Calu3 (cell line): ENCODE data around the gene SPON1. TPM values are rescaled to one million over a fixed set of nuclear protein-coding genes. Genes with fewer than 3 reads are reported as not detected.

Source experiments
- BruUV-seq: library from RNA; stranded (reverse); fragments of 400-500 nt; replicated peaks from 2 replicates; lab custom pipeline; 2021; lab: Mats Ljungman, UMichigan
- CTCF ChIA-PET: fragments of 300-600 bp; sonication (Branson Sonifier 250); formaldehyde crosslinking; loops from one replicate; lab custom pipeline; 2022; ENCODE audit warnings: antibody characterized with exemption; lab: Charles Lee
- DNase-seq: peaks from one replicate; pipeline ENCODE4 v3.0.0; 2022
- H3K27ac Mint-ChIP-seq: one replicate; pipeline ENCODE4 v1.8.0; 2022; ENCODE audit warnings: mixed read lengths; ENCODE audit not compliant: unreplicated experiment
- H3K27me3 Mint-ChIP-seq: one replicate; pipeline ENCODE4 v1.8.0; 2022; ENCODE audit warnings: mixed read lengths; ENCODE audit not compliant: unreplicated experiment
- H3K36me3 Mint-ChIP-seq: one replicate; pipeline ENCODE4 v1.8.0; 2022; ENCODE audit warnings: mild to moderate bottlenecking, moderate library complexity, mixed read lengths; ENCODE audit not compliant: insufficient read depth, unreplicated experiment
- H3K4me1 Mint-ChIP-seq: one replicate; pipeline ENCODE4 v1.8.0; 2022; ENCODE audit warnings: mild to moderate bottlenecking, low read depth, mixed read lengths; ENCODE audit not compliant: unreplicated experiment
- H3K4me3 Mint-ChIP-seq: one replicate; pipeline ENCODE4 v1.8.0; 2022; ENCODE audit warnings: mild to moderate bottlenecking, low read depth, moderate library complexity, mixed read lengths; ENCODE audit not compliant: unreplicated experiment
- H3K9me3 Mint-ChIP-seq: one replicate; pipeline ENCODE4 v1.8.0; 2022; ENCODE audit warnings: low read depth, mixed read lengths; ENCODE audit not compliant: unreplicated experiment
- CTCF ChIP-seq: fragments of 200-600 bp; IDR thresholded peaks from one replicate; pipeline ENCODE4 v1.8.0; 2022; ENCODE audit warnings: antibody characterized with exemption; ENCODE audit not compliant: unreplicated experiment
- intact Hi-C: fragments of 100-400 bp; cut with micrococcal nuclease; formaldehyde crosslinking; loops from one replicate; pipeline ENCODE4 v1.10.0; 2022; ENCODE audit not compliant: unreplicated experiment
- total RNA-seq: library from RNA; stranded (reverse); gene quantifications from 2 replicates; pipeline ENCODE4 v1.2.3, GENCODE V29; 2022

Gene SPON1
- total RNA-seq, 1 experiment from 2014 or later, result not detected

DNA sequence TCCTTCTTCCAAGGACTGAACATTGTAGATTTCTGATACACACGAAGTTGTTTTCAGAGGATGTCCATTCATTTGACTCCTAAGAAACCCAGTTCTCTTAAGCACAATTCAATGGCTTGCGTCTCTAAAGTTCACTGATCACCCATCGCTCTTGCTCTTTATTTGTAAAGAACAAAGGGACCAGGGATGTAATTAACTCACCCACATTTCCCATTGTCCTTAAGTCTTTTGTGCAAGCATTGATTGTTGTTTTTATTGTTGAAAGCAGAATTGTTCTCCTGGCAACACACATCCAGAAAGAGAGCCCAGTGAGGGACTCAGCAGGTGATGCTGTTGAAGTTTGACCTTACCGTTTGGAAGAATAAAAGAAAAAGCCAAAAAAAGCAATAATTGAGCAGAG, 59.2 kb downstream of the SPON1 start:
- no peaks in the 10 kb centered on the region for H3K36me3 Mint-ChIP-seq
- no peak for DNase-seq
- peaks cover 5% of the 10 kb centered on the region for H3K27me3 Mint-ChIP-seq
- CTCF ChIA-PET, result no interaction called here
- H3K27ac Mint-ChIP-seq, result no peak overlapping the region
- no peaks in the 10 kb centered on the region for H3K9me3 Mint-ChIP-seq
- intact Hi-C loops, result no loop called here
- no peak overlapping the region for H3K4me3 Mint-ChIP-seq
- BruUV-seq, result no TSS peak
- H3K4me1 Mint-ChIP-seq, result peaks cover 30% of the 10 kb centered on the region
- no peak for TF ChIP-seq CTCF

DNA sequence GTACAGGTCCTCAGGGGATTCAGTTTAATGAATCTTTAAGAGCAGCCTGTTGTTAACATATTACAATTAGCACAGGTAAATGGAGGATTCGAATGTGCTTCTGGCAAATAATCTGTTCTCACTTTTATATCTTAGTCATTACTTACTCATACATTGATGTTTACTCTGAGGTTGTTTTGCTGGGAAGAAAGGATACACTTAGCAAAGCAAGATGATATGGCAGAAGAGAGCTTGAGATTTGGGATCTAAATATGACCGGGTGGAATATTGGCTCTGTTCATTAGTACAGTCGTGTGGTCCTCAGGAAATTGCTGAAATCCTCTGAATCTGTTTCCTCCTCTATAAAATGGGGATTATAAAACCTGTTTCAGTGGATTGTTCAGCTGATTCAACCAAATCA, 59.7 kb downstream of the SPON1 start:
- DNase-seq, result no peak
- no peak overlapping the region for H3K27ac Mint-ChIP-seq
- BruUV-seq, result no TSS peak
- TF ChIP-seq CTCF, result no peak
- peaks cover 30% of the 10 kb centered on the region for H3K4me1 Mint-ChIP-seq
- CTCF ChIA-PET, result no interaction called here
- peaks cover 10% of the 10 kb centered on the region for H3K27me3 Mint-ChIP-seq
- no peak overlapping the region for H3K4me3 Mint-ChIP-seq
- H3K36me3 Mint-ChIP-seq, result no peaks in the 10 kb centered on the region
- intact Hi-C loops, result no loop called here
- H3K9me3 Mint-ChIP-seq, result no peaks in the 10 kb centered on the region

DNA sequence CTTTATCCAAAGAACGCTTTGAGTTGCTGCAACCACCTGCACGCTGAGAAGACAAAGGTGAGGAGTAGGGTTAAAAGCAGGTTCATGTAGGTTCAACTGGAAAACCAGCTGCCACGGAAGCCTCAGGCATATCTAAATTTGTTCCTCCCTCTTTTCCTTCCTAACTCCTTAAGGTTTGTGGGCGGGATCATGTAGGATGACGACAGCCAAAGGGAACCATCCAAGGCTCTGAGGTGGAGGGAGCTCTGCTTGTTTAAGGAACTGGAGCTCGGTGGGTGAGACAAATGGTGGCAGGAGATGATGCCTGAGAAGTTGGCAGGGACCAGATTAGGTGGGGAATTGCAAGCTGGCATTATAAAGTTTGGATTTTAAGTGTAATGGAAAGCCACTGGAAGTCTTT, 60.3 kb downstream of the SPON1 start:
- Mint-ChIP-seq H3K4me1 (peaks cover 30% of the 10 kb centered on the region), H3K4me3 (no peak overlapping the region), H3K36me3 (no peaks in the 10 kb centered on the region), H3K27ac (no peak overlapping the region), H3K9me3 (no peaks in the 10 kb centered on the region), H3K27me3 (peaks cover 11% of the 10 kb centered on the region)
- TF ChIP-seq CTCF, result no peak
- CTCF ChIA-PET, result no interaction called here
- no peak for DNase-seq
- BruUV-seq, result no TSS peak
- intact Hi-C loops, result no loop called here

- Mint-ChIP-seq H3K4me3 (no peak overlapping the region), H3K27me3 (peaks cover 11% of the 10 kb centered on the region), H3K9me3 (no peaks in the 10 kb centered on the region), H3K4me1 (peaks cover 36% of the 10 kb centered on the region), H3K27ac (no peak overlapping the region), H3K36me3 (no peaks in the 10 kb centered on the region)
- CTCF ChIA-PET, result no interaction called here
- intact Hi-C loops, result no loop called here
- BruUV-seq, result no TSS peak
- DNase-seq, result no peak
- no peak for TF ChIP-seq CTCF
Measured at GRCh38 chr11:14026961-14027360, 64.4 kb downstream of the SPON1 start.
